Activated naive CD8-positive, alpha-beta T cell treated with anti-CD3 and anti-CD28 coated beads, Interleukin-2, amount 10 ng/mL, durations not matched to agents 7 days and 5 days (primary cell): ENCODE results near the gene ADAP1. TPM values are rescaled to one million over a fixed set of nuclear protein-coding genes. Genes with fewer than 3 reads are reported as not detected.

Experiments
- ATAC-seq: fragments of 150-1000 bp; cut with Tn5 transposase; one replicate; pipeline ENCODE4 v1.10.0; 2021; ENCODE audit warnings: low read depth, moderate library complexity
- POLR2A ChIA-PET: fragments of 350-600 bp; sonication (Branson Sonifier 250); formaldehyde crosslinking; loops from one replicate; lab custom pipeline; 2021; ENCODE audit warnings: antibody characterized with exemption; lab: Charles Lee
- DNase-seq: peaks from one replicate; pipeline ENCODE4 v3.0.0; 2021
- H3K27ac Mint-ChIP-seq: one replicate; pipeline ENCODE4 v1.8.0; 2022; ENCODE audit warnings: mild to moderate bottlenecking, mixed read lengths
- H3K27me3 Mint-ChIP-seq: one replicate; pipeline ENCODE4 v1.8.0; 2022; ENCODE audit warnings: mild to moderate bottlenecking, moderate library complexity, mixed read lengths
- H3K36me3 Mint-ChIP-seq: one replicate; pipeline ENCODE4 v1.8.0; 2021; ENCODE audit warnings: mild to moderate bottlenecking, mixed read lengths
- H3K4me1 Mint-ChIP-seq: one replicate; pipeline ENCODE4 v1.8.0; 2021; ENCODE audit warnings: mixed read lengths
- H3K4me3 Mint-ChIP-seq: one replicate; pipeline ENCODE4 v1.8.0; 2022; ENCODE audit warnings: mild to moderate bottlenecking, moderate library complexity, mixed read lengths
- H3K9me3 Mint-ChIP-seq: one replicate; pipeline ENCODE4 v1.8.0; 2021; ENCODE audit warnings: mixed read lengths
- total RNA-seq, 2 experiments: library from RNA; stranded (reverse); gene quantifications; one replicate each; pipeline ENCODE4 v1.2.3, GENCODE V29; 2021

ADAP1 gene
- total RNA-seq, 2 experiments from 2014 or later: 25.0 to 29.8 TPM

DNA sequence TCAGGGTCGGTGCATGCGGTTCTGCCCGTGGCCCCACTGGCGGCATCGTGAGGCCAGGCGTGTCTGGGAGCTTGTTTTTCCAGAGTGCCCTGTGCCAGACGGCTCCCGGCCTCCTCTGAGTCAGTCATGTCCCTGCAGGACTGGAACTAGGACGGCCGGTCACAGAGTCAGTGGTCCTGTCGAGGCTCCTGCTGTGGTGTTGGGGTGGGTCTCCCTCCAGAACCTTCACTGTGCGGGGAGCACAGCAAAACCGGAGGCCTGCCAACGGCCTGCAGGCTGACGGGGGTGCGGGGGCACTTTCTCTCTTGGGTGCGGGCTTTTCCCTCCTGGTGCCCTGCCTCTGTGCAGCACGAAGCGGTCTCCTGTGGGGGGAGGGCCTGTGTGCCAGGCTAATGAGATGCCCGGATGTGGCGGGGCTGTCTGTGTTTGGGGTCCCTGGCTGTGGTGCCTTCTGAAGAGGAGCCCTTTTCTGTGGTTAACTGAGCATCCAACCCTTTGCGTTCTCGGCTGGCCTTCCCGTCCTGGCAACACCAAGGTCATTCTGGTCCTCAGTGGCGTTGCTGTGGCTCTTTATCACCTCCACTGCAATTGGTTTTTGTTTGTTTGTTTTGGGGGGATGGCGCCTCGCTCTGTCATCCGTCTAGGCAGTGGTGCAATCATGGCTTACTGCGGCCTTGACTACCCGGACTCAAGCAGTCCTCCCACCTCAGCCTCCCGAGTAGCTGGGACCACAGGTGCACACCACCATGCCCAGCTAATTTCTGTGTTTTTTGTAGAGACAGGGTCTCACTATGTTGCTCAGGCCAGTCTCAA lies 70.1 kb downstream of the ADAP1 start:
- H3K9me3 Mint-ChIP-seq: no peaks in the 10 kb centered on the region
- ATAC-seq (no peak), DNase-seq (no peak)
- H3K27me3 Mint-ChIP-seq: no peaks in the 10 kb centered on the region
- peaks cover 3% of the 10 kb centered on the region for H3K36me3 Mint-ChIP-seq
- POLR2A ChIA-PET: no interaction called here
- no peak overlapping the region for H3K4me3 Mint-ChIP-seq
- no peak overlapping the region for H3K27ac Mint-ChIP-seq
- H3K4me1 Mint-ChIP-seq: peaks cover 3% of the 10 kb centered on the region

DNA sequence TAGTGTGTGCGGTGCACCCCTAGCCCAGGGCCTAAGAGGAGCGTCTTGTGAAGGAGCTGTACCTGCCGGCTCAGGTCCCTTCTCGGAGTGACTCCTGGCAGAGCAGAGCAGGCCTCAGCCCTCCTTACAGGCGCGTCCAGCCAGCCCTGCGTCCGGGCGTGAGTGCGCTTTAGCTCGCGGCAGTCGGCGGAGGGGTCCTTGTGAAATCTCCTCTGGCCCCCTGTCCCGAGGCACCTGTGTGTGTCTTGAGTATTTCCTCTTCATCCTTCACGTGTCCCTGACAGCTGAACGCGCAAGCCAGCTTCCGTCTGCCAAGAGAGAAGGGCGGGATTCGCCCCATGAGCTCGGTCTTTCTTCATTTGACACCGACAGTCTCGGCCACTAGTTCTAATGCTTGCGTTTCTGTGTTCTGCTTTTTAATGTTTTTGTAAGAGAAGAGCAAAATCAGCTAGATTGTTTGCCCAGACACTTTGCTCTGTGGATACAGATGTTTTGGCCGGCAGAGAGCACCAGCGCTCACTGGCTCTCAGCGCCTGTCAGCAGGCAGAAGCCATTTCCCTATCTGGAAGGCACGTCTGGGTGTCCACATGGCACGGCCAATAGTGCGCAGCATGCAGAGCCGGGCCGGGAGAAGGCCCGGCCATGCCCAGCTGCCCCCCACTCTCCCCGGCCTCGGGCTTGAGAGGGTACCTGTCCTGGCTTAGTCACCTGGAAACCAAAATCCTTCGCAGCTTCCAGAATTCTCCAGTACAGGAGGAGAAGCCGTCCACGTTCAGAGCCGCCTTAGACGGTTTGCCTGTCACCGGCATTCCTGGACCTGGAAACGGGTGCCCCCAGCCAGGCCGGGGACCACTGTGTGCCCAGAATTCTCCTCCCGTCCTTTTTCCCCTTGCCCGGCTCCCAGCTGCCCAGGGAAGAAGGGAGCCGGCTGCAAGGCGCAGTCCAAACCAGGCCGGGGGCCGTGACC lies 71.1 kb downstream of the ADAP1 start:
- ATAC-seq (no peak), DNase-seq (no peak)
- Mint-ChIP-seq H3K36me3 (no peaks in the 10 kb centered on the region), H3K27ac (no peak overlapping the region), H3K27me3 (no peaks in the 10 kb centered on the region), H3K4me1 (peaks cover 7% of the 10 kb centered on the region), H3K9me3 (no peaks in the 10 kb centered on the region), H3K4me3 (no peak overlapping the region)
- POLR2A ChIA-PET: no interaction called here

DNA sequence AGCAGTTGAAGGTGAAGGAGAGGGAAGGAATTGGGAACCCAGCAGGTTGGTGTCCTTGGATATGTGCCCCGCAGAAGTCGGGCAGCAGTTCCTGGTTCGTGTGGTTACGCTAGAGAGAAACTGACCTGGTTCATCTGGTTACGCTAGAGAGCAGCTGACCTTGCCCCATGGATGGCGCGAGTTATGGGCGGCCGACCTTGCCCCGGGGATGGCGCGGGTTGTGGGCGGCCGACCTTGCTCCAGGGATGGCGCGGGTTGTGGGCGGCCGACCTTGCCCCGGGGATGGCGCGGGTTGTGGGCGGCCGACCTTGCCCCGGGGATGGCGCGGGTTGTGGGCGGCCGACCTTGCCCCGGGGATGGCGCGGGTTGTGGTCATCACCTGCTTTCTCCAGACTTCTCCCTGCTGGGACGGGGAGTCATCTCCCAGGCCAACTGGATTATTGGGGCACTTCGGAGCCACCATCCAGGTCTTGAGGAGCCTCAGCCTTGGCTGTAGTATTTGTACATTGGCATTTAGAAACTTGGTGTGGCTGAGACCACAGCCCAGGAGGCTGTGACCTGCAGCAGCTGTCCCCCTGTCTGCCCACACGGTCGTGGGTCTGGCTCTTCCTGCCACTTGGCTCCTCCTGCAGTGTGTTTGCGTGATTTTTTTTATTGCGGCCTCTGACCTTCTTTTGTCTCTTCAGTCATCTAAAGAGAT lies 72.0 kb downstream of the ADAP1 start:
- Mint-ChIP-seq H3K4me1 (peaks cover 10% of the 10 kb centered on the region), H3K36me3 (no peaks in the 10 kb centered on the region), H3K4me3 (no peak overlapping the region), H3K27me3 (no peaks in the 10 kb centered on the region), H3K9me3 (no peaks in the 10 kb centered on the region), H3K27ac (no peak overlapping the region)
- DNase-seq (no peak), ATAC-seq (no peak)
- POLR2A ChIA-PET: no interaction called here

DNA sequence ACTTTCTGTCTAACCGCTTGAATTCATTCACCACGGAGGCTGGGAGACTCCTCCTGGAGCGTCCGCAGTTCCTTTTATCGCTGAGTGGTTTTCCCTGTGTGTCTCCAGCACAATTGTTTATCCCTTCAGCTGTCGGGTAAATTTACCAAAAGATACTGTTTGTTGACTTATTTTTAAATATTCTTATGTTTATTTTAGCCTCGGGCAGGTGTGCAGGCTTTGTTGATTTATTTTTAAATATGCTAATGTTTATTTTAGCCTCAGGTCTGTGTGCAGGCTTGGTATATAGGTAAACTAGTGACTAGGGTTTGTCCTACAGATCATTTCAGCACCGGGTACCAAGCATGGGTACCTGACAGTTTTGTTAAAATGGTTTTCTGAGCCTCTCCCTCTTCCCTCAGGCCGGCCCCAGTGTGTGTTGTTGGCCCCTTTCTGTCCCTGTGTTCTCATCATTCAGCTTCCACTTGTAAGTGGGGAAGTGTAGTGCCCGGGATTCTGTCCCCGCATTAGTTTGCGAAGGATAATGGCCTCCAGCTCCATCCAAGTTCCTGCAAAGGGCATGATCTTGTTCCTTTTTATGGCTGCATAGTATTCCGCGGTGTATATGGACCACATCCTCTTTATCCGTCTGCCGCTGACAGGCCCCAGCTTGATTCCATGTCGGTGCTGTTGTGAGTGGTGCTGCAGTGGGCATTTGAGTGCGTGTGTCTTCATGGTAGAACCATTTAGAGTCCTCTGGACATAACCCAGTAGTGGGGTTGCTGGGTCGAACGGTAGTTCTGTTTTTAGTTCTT lies 72.8 kb downstream of the ADAP1 start:
- Mint-ChIP-seq H3K4me3 (no peak overlapping the region), H3K27ac (no peak overlapping the region)

DNA sequence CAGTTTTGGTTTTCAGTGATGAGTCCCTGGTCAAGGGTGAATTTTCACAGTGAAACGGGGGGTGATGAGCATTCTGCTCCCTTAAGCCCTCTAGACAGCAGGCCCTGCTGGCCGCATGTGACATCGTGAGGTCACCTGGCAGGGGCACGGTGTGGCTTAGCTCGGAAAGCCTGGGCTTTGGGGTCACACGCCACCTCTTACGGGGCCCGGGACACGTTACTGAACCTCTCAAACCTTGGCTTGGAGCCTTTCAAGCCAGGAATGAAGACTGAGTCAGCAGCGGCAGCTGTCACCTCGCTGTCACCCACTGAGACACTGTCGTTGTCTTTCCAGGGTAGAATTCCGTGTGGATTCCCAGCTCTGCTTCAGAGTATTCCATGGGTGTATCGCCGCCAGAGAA lies 74.0 kb downstream of the ADAP1 start:
- POLR2A ChIA-PET: interaction anchor here (1.3 kb wide), 1 partner anchor 42 kb away, joined by 3 read pairs; no protein-coding TSS in a partner anchor
- peaks cover 2% of the 10 kb centered on the region for H3K36me3 Mint-ChIP-seq
- H3K4me3 Mint-ChIP-seq: no peak overlapping the region
- H3K27ac Mint-ChIP-seq: no peak overlapping the region
- peaks cover 10% of the 10 kb centered on the region for H3K4me1 Mint-ChIP-seq
- H3K27me3 Mint-ChIP-seq: no peaks in the 10 kb centered on the region
- H3K9me3 Mint-ChIP-seq: no peaks in the 10 kb centered on the region
- DNase-seq: no peak
- ATAC-seq: no peak

More for the DNA sequence above, 72.8 kb downstream of the ADAP1 start:
- Mint-ChIP-seq H3K4me1 (peaks cover 10% of the 10 kb centered on the region), H3K36me3 (peaks cover 2% of the 10 kb centered on the region), H3K9me3 (no peaks in the 10 kb centered on the region), H3K27me3 (no peaks in the 10 kb centered on the region)
- DNase-seq (no peak), ATAC-seq (no peak)
- POLR2A ChIA-PET: no interaction called here

DNA sequence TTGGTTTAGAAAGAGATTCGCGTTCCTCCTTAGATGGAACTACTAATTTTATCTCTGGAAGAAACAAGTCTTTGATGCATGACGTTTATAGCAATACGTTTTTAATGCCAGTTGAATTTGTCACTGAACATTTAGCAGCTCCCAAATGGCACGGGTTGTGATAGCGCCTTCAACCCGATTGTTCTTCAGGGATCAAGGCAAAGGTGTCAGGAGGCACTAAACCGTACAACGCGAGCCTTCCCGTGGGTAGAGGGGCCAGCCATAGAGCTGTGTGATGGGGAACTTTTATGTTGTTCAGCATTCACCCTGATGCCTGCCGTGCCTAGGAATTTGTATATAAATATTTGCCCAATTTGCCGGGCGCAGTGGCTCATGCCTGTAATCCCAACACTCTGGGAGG lies 74.8 kb downstream of the ADAP1 start:
- peaks cover 2% of the 10 kb centered on the region for H3K36me3 Mint-ChIP-seq

DNA sequence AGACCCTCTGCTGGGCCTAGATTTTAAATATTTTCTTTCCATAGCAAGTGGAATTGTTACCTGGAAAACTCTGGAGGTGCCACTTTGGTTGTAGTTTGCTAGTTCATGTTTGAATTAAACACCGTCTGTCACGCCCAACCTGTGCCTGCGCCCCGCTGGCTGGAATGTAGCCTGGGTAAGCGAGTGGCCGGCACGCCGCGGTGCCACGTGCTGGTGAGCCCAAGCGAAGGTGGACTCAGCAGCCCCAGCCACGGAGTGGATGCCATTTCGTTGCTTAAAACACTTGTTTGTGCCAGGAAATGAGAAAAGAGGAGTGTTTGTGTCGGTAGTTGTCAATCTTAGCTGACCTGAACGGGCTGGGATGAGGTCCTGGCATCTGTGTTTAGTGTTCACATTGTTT lies 75.4 kb downstream of the ADAP1 start:
- H3K27ac Mint-ChIP-seq: no peak overlapping the region

More for the DNA sequence above, 74.8 kb downstream of the ADAP1 start:
- peaks cover 10% of the 10 kb centered on the region for H3K4me1 Mint-ChIP-seq
- H3K9me3 Mint-ChIP-seq: no peaks in the 10 kb centered on the region
- ATAC-seq (no peak), DNase-seq (no peak)
- no peak overlapping the region for H3K27ac Mint-ChIP-seq
- H3K27me3 Mint-ChIP-seq: no peaks in the 10 kb centered on the region
- H3K4me3 Mint-ChIP-seq: no peak overlapping the region
- POLR2A ChIA-PET: interaction anchor here (1.3 kb wide), 1 partner anchor 43 kb away, joined by 3 read pairs; no protein-coding TSS in a partner anchor

DNA sequence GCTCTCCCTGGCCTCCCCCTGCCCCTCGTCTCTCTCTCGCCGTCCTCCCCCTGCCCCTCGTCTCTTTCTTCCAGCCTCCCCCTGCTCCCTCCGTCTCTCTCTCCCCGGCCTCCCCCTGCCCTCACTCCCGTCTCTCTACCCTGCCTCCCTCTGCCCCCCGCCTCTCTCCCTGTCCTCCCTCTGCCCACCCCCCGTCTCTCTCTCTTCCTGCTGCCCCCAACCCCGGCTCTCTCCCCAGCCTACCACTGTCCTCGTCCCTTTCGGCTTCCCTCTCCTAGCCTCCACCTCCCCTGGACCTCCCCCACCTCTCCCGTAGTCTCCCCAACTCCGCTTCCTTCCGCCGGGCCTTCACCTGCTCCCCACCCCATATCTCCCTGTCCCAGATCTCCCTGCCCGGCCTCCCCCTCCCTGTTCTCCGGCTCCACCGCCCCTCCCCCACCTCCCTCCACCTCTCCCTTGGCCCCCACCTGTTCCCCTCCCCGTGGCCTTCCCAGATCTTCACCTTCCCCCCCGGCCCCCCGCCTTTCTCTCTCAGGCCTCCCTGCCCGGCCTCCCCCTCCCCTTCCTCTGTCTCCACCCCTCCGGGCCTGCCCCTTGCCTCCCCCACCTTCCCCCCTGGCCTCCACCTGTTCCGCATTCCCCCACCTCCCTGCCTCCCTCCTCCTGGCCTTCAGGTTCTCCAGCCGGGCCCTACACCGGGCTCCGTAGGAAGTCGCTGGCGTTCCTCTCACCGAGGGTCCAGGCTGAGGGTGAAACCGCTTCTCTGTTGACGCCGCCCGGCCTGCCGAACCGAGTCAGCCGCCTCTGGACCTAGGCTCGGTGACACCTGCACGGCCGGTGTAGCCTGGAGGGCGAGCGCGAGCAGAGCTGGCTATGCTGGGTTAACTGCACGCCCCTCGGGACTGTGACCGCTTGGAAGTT lies 76.9 kb downstream of the ADAP1 start:
- DNase-seq (no peak), ATAC-seq (no peak)
- Mint-ChIP-seq H3K4me1 (peaks cover 19% of the 10 kb centered on the region), H3K9me3 (no peaks in the 10 kb centered on the region), H3K27ac (peak overlapping the region; percentile 98), H3K27me3 (no peaks in the 10 kb centered on the region), H3K4me3 (peak overlapping the region; percentile 100), H3K36me3 (peaks cover 2% of the 10 kb centered on the region)
- POLR2A ChIA-PET: interaction anchor here (2.4 to 2.9 kb wide), 3 partner anchors 45 to 97 kb away, joined by 11 to 17 read pairs (median 16); partner anchors contain the start of gene COX19

More for the DNA sequence above, 75.4 kb downstream of the ADAP1 start:
- peaks cover 2% of the 10 kb centered on the region for H3K36me3 Mint-ChIP-seq
- DNase-seq (no peak), ATAC-seq (no peak)
- H3K9me3 Mint-ChIP-seq: no peaks in the 10 kb centered on the region
- no peaks in the 10 kb centered on the region for H3K27me3 Mint-ChIP-seq
- H3K4me3 Mint-ChIP-seq: peak overlapping the region; percentile 30
- H3K4me1 Mint-ChIP-seq: peaks cover 10% of the 10 kb centered on the region
- POLR2A ChIA-PET: interaction anchor here (0.7 to 1.3 kb wide), 2 partner anchors 44 to 97 kb away, joined by 3 to 4 read pairs; no protein-coding TSS in a partner anchor

DNA sequence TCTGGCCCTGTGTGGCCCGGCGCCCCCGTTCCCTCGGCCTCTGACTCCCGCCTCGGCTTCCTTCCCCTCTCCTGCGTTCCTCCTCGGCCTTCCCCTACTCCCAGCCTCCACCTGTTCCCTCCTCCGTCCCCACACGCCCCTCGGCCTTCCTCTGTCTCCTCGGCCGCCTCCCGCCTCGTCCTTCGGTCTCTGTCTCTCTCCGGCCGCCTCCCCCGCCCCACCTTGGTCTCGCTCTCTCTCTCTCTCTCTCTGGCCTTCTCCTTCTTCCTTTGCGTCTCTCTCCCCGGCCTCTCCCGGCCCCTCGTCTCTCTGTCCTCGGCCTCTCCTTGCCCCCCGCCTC lies 77.5 kb downstream of the ADAP1 start:
- H3K36me3 Mint-ChIP-seq: peaks cover 4% of the 10 kb centered on the region
- peaks cover 19% of the 10 kb centered on the region for H3K4me1 Mint-ChIP-seq
- H3K27ac Mint-ChIP-seq: peak overlapping the region; percentile 98
- H3K27me3 Mint-ChIP-seq: no peaks in the 10 kb centered on the region
- POLR2A ChIA-PET: interaction anchor here (1.0 to 2.9 kb wide), 4 partner anchors 25 to 98 kb away, joined by 3 to 17 read pairs (median 14); partner anchors contain the start of gene COX19
- DNase-seq: no peak
- ATAC-seq: peak; percentile 16
- no peaks in the 10 kb centered on the region for H3K9me3 Mint-ChIP-seq
- H3K4me3 Mint-ChIP-seq: peak overlapping the region; percentile 100

DNA sequence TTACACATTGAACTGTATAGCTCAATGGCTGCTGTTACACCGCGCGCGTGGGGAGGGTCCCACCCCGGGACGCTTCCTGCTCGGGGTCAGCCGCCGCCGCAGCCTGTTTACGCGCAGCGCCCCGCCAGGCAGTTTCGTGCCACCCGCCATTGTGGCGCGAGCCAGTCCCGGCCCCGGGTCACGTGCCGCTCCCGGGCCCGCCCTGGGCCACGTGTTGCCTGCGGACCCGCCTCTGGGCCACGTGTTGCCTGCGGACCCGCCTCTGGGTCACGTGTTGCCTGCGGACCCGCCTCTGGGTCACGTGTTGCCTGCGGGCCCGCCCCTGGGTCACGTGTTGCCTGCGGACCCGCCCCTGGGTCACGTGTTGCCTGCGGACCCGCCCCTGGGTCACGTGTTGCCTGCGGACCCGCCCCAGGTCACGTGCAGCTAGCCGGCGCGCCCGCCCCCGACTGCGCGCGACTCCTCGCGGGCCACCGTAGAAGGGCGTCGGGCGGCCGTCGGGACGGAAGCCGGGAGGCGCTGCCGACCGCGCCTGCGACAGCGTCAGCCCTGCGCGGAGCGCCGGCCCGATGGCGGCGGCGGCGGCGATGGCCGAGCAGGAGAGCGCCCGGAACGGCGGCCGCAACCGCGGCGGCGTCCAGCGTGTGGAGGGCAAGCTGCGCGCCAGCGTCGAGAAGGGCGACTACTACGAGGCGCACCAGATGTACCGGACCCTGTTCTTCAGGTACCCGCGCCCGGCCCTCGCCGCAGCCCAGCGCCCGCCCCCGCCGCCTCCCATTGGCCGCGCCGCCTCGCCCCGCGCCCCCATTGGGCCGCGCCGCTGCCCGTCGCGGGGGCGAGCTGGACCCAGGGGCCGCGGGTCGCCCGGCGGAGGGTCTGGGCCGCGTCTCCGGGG lies 78.2 kb downstream of the ADAP1 start, which contains the start of gene GET4:
Gene GET4, plus strand, starts transcription at position 478 of the 895 bp plus-strand sequence. Its CDS starts 92 bp downstream, at position 570.
- Mint-ChIP-seq H3K9me3 (no peaks in the 10 kb centered on the region), H3K36me3 (peaks cover 4% of the 10 kb centered on the region), H3K27me3 (no peaks in the 10 kb centered on the region), H3K4me3 (peak within 1 kb of the TSS; percentile 100), H3K27ac (peak within 1 kb of the TSS; percentile 98), H3K4me1 (peaks cover 19% of the 10 kb centered on the region)
- POLR2A ChIA-PET: interaction anchor here (0.6 to 2.9 kb wide), 5 partner anchors 25 to 99 kb away, joined by 3 to 17 read pairs (median 11); partner anchors contain the start of gene COX19
- peak; percentile 83 for ATAC-seq
- DNase-seq: peak; percentile 100
